Measurements from ENCODE around the gene EDN1. TPM values are rescaled to one million over a fixed set of nuclear protein-coding genes. Genes with fewer than 3 reads are reported as not detected.

EDN1 gene
- under 0.01 and 0.16 TPM in 2 replicates for total RNA-seq

DNA sequence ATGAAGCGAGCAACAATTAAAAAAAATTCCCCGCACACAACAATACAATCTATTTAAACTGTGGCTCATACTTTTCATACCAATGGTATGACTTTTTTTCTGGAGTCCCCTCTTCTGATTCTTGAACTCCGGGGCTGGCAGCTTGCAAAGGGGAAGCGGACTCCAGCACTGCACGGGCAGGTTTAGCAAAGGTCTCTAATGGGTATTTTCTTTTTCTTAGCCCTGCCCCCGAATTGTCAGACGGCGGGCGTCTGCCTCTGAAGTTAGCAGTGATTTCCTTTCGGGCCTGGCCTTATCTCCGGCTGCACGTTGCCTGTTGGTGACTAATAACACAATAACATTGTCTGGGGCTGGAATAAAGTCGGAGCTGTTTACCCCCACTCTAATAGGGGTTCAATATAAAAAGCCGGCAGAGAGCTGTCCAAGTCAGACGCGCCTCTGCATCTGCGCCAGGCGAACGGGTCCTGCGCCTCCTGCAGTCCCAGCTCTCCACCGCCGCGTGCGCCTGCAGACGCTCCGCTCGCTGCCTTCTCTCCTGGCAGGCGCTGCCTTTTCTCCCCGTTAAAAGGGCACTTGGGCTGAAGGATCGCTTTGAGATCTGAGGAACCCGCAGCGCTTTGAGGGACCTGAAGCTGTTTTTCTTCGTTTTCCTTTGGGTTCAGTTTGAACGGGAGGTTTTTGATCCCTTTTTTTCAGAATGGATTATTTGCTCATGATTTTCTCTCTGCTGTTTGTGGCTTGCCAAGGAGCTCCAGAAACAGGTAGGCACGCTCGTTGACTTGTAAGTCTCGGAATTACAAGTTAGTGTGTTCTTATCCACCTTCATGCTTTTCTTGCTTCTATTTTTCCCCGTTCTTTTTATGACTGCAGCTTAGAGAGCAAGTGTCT, at the start of gene EDN1:
Gene EDN1, plus strand, starts transcription at position 429 of the 888 bp plus-strand sequence. Its CDS starts 269 bp downstream, at position 698.

